Esophagus mucosa (tissue), 1 donor: ENCODE data around the gene JPH2. TPM values are rescaled to one million over a fixed set of nuclear protein-coding genes. Genes with fewer than 3 reads are reported as not detected.

ENCODE experiments used
- ATAC-seq: fragments of 200-7000 bp; cut with Tn5 transposase; one replicate; pipeline ENCODE4 v1.9.1; 2020
- total RNA-seq: library from RNA; stranded (reverse); gene quantifications from one replicate; pipeline ENCODE4 v1.2.4, GENCODE V29; 2023
- donor health status: DM: yes; HTN: yes; CAD: no.

JPH2 gene
- total RNA-seq, 1 donor from 2014 or later: 1.0 TPM

DNA sequence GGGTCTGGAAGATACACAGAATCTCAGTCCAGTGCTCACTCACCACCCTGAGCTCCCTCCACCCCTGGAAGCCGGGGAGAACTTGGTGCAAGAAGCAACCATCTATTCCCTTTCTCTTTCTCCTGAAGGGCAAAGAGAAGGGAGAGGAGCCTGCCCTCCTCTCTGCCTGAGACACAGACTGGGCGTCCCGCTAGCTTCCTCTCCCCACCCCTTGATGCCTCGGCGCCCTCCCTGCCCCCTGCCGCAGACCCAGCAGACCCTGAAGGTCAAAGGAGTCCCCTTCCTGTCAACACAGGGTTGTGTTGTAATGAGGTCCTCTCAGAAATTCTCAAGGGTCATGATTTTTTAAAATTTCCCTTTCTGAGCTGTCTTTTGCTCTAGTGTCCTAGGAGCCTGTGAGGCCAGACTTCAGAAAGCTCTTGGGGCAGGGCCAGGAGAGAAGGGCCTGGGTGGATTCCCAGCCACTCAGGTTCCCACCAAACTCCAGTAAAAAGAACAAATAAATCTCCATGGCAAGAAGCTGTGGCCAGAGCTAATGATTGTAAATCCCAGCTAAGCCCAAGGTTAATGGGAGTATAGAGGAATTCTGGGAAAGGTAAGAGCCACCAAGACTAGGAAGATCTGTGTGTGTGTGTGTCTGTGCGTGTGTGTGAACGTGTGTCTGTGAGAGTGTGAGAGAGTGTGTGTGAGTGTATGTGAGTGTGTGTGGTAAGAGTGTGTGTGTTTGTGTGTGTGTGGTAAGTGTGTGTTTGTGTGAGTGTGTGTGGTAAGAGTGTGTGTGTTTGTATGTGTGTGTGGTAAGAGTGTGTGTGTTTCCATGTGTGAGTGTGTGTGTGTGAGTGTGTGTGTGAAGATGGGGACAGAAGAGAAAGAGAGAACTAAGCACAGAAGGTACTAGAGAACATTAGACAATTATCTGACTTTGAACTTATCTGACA lies 1.1 kb upstream of the JPH2 start:
- no peak for ATAC-seq

DNA sequence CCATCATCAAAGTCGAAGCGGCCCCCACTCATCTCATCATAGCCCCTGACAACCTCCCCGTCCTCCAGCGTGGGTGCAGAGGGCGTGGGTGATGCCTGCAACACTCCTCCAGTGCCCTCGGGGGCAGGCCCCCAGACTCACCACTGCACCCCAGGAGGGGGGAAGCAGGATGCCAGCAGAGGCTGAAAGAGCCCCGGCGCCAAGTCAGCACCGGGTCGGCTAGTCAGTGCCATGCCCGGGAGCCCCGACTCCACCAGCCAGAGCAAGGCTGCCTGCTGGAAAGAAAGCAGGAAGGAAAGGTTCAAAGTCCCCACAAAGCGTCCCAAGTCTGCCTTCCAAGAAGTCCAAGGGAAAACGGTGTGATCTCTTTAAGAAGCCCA lies 324 bp downstream of the JPH2 start:
- no peak for ATAC-seq

DNA sequence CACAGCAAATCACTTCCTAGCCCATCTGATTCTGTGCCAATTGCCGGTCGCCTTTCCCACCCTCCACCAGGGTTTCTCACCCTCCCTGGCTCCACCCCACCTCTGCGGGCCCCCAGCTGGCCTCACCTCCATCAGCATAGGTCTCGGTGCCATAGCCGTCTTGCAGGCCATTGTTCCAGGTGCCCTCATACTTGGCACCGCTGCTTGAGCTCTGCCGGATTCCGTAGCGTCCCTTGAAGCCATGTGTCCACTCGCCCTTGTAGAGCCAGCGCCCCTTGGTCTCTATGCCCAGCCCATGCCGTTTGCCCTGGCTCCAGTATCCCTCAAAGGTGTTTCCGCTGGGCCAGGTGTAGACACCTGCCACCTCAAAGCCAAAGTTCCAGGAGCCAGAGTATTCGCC lies 787 bp downstream of the JPH2 start:
- ATAC-seq: no peak

DNA sequence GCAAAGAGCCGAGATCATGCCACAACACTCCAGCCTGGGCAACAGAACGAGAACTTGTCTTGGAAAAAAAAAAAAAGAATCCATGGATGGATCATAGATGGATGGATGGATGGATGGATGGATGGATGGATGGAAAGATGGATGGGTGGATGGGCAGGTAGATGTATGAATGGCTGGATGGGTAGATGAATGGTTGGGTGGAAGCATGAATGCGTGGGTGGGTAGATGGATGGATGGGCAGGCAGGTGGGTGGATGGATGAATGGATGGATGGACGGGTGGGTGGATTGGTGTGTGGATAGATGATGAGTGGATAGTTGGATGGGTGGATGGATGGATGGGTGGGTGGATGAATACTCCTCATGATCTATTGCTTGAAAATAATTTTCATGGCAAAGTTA lies 1.4 kb downstream of the JPH2 start:
- ATAC-seq: no peak

DNA sequence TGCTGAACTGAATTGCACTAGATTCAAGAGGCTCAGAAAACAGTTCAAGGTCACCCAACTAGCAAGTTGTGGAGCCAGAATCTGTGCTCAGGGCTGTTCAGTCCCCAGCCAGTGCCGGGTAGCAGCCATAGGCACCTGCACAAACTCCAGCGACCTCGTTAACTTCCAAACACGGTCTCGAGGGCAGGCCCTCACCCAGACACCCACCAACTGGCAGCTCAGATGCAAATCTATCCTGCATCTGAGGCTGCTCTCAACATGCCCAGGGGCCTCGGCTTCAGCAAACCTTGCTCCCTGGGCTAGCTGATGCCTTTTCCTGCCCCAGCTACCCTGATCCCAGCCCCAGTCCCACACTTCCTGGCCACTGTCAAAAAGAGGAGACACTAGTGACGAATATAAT lies 3.7 kb downstream of the JPH2 start:
- no peak for ATAC-seq

DNA sequence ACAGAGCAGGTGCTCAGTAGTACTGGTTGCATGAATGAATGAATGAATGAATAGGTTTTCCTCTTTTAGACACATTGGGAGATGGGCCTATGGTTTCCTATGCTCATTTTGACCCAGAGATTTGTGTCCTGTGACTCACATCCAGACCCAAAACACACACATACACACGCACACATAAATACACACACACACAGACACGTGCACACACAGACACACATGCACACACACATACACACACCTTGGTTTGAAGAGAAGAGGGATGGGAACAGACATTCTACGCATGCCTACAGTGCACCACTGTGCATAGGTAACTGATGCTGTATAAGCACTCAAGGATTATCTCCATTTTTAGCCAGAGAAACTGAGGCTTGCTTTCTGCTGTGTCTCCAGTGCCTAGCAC lies 4.1 kb downstream of the JPH2 start:
- ATAC-seq: no peak

DNA sequence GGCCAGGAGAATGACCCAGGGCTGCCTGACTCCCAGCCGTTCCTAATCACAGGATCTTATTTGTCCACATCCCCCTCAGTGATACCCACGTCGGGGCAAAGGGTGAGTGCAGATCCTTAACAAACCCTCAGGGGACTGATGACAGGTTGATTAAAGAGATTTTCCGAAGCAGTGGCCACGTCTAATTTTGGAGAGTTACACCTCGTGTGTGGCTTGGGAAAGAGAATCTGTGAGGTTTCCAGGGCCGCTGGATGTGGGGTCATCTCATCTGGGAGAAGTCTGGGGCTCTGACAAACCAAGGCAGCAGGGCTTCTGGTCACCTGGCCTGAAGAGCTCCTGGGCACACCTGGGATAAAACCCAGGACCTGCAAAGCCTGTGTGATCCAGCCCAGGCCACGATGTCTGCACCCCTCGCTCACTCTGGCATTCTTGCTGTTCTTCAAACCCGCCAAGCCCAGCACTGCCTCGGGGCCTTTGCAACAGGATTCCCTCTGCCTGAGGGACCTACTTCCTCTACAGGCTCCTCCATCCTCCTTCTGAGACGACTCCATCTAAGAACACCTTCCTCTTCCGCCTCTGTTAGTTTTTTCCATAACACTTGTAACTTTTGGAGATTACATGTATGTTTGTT lies 4.7 kb downstream of the JPH2 start:
- ATAC-seq: no peak

DNA sequence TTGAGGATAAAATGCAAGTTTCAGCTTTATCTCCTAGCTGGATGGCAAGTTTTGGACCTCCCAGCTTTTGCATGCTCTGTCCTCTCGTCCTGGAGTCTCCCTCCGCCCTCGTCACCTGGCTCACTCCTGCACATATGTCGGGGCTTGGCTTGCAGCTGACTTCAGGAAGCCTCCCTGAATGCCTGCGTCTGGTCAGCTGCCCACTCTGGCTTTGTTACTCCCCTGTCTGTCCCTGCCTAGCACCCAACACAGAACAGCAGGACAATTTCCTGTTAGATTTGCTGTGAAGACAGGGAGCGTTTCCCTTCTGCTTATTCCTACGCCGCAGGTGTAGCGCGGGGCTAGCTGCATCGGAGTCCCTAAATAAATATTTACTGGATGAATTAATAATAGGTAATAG lies 5.4 kb downstream of the JPH2 start:
- no peak for ATAC-seq

DNA sequence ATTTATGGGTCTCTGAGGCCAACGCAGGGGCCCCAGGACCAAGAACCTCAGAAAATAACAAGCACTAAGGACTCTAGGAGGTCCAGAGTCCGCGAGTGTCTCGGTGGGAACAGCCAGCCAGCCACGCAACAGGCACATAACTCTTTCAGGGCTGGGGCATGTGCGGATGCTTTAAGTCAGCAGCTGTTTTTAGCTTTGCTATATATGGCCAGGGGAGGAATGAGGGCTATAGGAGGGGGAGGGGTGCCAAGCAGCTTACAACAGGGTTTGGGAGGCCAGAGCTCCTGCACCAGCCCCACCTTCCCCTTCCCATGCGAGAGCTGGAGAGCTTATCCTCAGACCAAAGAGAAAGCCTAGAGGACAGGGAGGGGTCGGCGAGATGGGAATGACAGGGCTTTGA lies 6.2 kb downstream of the JPH2 start:
- ATAC-seq: peak; percentile 9

DNA sequence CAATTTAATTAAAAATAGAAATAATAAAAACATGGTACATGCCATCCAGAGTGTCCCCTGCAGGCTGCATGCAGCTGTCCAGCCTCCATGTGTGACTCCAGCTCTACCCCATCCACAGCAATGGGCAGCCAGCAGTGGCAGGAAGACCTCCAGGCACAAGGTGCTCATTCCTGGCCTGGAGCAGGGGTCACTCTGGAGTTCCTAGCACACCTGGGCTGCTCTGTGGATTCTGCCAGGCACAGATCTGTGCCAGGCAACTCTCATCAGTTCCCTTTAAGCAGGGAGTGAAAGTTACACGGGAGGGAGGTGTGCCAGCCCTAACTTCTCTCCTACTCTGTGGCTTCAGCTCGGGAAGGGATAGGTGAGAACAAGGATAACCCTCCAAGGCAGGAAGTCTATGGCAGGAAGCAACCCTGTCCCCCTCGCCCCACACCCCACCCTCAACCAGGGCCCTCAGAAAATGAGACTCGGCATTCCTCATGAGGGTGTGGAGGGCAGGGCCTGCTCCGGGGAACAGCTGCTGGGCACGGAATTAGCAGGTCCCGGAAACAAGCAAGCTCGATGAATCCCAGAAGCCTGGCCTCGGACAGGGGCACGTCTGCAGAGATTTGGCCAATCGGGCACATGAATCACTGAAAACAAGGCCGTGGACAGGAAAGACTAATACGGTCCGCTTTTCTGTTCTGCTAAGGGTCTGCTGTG lies 10.0 kb downstream of the JPH2 start:
- peak; percentile 83 for ATAC-seq

DNA sequence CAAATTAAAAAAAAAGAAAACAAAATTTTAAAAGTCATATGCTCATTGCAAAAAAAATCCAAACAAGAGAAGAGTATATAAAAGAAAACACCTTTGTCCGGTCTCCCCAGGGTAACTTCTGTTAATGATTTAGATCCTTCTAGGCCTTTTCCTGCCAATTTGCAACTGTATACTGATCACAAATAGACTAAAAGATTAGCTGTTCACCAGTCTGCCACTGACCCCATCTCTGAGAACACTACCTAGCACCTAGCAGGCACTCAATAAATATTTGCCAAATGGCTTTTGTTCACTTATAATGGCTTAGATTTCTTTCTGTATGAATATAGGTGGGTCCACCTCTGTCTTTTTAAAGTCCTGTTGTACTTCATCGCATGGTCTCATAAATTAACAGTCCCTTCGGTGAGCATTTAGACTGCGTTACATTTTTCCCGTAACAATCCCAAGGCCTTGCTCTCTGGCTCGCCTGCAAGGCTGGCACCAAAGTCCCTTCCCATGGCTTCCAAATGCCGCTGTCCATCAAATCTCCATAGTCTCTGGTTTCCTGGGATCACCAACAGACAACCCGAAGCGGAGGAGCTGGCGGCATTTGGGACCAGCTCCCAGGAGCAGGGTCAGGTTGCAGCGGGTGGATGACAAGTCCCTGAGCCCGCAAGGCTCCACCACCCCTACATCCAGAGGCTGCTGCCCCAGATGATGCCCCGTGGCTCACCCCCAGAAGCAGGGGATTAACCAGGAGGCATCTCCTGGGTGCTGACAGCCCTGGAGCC lies 11.8 kb downstream of the JPH2 start:
- ATAC-seq: no peak

DNA sequence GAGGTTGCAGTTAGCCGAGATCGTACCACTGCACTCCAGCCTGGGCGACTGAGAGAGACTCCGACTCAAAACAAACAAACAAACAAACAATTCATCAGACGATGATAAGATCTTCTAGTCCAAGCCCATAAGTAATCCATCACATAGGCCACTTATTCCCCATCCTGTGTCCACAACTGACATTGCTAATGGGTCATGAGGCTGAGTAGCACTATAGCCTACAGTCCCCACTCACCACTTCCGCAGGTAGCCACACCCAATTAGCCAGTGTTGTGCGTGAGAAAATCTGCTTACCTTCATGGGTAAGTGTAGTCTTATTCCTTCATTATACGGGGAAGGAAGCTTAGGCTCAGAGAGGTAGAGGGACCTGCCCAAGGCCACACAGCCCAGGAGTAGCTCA lies 13.1 kb downstream of the JPH2 start:
- ATAC-seq: no peak

DNA sequence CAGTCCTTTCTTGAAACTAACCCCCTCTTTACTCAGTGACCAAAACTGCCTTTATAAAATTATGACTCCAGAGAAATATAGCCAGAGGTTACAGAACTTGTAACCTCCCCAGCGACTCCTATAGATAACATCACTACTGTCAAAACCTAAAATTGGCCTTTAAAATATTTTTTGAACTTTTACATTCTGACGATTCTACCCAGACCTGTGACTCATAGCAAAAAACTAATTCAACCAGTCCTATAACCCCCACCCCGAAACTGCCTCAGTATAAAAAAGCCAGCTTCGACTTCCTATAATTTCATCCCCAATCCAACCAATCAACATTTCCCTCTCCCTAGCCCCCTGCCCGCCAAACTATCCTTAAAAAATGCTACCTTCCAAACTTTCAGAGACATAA lies 13.9 kb downstream of the JPH2 start:
- no peak for ATAC-seq

DNA sequence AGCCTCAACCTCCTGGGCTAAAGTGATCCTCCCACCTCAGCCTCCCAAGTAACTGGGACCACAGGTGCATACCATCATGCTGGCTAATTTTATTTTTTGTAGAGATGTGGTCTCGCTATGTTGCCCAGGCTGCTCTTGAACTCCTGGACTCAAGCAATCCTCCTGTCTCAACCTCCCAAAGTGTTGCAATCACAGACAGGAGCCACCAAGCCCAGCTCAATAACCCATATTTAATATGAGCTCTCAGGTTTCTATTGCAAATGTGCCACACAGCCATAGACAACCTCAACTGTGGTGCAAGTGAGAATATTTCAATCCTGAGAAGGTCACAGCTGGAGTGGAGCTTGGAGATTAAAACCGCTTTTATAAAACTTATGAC lies 14.4 kb downstream of the JPH2 start:
- no peak for ATAC-seq

DNA sequence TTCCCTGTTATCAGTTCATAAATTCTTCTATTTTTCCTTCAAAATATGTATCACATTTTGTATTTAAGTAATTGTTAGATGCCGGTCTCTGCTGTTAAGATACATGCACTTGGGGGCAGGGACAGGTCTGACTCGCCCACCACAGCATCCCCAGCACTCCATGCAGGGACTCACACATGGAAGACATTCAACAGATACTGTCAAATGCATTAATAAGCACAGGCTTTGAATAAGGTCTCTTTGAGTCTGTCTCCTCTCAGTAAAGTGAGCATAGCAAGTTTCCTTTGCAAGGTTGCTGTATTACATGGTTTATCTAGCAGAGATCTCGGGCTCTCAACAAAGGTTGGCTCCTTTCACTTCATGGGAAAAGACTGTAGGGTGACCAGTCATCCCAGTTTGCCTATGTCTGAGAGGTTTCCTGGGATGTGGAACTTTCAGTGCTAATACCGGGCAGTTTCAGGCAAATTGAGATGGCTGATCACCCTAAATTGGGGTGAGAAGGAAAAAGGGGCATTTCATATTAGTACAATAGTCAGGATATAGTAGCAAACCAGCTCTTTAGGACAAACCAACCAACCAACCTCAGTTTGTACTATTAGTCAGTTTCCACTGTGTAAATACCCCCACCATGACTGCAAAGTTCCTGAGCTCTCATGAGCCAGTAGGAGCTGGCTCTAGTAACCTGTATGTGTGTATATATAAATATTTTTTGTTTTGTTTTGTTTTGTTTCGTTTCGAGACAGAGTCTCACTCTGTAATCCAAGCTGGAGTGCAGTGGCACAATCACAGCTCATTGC lies 15.0 kb downstream of the JPH2 start:
- no peak for ATAC-seq

DNA sequence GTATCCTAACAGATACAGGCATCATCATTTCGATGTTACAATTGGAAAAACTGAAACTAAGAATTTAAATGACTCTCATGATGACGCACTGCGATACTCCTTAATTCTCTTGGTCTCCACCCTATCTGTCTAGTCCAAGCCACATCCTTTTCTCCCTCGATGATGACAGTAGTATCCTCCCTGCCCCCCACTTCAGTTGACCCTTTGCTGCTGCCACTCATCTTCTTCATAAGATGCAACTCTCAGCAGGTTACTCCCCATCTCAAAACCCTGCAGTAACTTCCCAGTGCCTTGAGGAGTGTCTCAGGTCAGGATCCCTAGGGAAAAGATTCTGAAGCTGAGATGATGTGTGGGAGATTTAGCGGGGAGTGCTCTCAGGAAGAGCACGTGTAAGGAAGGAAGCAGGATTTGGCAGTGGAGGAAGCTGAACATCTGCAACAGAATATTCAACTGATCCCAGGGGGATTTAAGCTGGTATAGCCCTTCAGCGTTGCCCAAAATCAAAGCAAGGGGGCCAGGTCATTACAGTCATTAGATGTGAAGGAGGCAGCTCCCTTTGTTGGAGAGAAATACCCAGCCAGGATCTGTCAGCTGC lies 16.1 kb downstream of the JPH2 start:
- no peak for ATAC-seq

DNA sequence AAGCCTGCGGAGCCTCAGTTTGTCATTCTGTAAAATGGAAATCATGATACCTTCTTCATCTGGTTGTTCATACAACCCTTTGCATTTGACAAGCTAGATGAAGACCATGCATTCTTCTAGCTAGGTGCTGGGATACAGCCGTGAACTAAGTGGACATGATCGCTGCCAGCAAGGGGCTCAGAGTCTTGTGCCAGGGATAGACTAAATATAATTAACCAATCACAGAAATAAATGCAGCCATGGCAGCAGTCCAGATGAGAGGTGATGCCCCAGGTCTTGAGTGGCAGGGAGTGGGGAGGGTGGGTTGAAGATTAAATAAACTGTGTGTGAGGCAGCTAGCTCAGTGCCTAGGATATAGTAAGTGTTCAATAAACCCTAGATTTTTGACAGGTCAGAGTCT lies 19.3 kb downstream of the JPH2 start:
- no peak for ATAC-seq

DNA sequence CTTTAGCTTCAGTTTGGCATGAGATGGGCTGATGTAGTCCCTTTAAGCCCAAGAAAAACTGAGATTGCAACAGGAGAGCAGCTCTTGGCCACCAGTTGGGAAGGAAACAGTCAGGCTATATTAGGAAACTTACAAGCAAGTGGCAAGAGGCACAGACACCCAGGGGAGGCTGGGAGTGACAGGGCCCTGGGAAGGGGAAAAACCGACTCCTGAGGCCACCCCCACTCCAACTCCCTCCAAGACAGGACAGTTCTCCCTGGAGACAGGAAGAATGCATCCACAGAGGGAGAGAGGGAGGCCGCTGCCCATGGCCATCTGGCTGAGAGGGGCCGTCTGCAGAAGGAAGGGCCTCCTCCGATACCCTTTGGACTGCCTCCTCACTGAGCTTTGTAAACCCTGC lies 20.5 kb downstream of the JPH2 start:
- ATAC-seq: no peak

DNA sequence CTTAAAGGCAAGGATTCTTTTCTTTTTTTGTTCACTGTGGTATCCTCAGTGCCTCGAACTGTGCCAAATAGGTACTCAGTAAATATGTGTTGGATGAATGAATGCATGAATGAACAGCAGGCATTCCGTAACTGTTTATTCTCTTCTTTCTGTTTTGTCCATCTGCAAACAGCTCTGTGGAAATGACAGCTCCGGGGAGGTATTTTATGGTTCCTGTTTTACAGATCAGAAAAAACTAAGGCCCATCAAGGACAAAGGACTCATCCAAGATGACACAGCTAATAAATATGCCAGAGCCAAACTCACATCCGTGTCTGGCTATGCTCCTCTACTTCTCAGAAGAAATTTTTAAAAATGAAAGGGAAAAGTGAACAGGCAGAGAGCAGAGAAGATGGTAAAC lies 21.0 kb downstream of the JPH2 start:
- no peak for ATAC-seq

DNA sequence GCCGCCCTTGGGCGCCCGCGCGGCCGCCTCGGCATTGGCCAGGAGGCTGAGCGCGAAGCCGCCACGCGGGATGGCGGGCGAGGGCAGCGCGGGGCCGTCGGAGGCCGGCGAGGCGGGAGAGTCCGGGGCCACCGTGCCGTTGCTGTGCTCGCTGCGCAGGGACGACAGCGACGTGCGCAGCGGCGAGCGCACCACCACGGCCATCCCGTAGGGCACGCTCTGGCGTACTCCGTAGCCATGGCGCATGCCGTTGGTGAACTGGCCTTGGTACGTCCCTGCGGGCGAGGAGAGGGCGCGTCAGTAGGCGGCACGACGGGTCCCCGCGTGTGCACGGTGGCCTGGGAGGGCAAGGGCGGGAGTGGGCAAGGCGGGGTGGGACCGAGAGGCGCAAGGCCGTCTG lies 26.9 kb downstream of the JPH2 start:
- peak; percentile 22 for ATAC-seq

DNA sequence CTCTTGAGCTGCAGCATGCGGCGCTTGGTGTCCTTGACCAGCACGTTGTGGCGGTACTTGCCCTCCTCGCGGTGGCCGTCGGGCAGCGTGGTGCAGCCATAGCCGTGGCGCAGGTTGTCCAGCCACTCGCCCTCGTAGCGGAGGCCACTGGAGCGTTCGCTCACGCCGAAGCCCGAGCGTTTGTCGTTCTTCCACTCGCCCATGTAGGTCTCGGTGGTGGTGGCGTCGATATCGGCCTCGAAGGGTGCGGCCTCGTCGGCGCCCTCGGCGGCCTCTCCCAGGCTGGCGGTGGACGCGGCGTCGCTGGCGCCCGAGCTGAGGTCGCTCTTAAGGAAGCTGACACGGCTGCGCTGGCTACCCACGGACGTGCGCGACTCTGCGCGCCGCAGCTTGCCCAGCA lies 27.3 kb downstream of the JPH2 start:
- no peak for ATAC-seq

DNA sequence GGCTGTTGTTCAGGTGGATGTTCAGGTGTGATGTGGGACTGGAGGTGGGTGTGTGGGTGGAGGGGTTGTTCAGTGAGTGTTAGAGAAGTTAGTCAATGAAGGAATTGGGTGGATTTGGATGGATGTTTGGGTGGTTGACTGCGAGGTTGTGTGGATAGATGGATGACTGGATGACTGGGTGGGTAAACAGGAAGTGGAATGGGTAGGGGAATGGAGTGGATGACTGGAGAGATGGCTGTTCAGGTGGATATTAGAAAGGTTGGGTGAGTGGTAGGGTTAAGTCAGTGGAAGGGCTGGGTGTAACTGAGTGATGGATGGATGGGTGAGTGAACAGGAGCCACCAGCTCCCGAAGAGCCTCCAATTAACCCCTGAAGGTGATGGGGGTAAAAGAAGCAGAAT lies 27.9 kb downstream of the JPH2 start:
- no peak for ATAC-seq
